HCT116 (cell line): Measurements from ENCODE around the gene CES5A. TPM values are rescaled to one million over a fixed set of nuclear protein-coding genes. Genes with fewer than 3 reads are reported as not detected.

Experiments used
- ATAC-seq: fragments of 200-7000 bp; cut with Tn5 transposase; 2 replicates; pipeline ENCODE4 v1.9.1; 2020; ENCODE audit warnings: mild to moderate bottlenecking, moderate library complexity
- BruUV-seq: library from RNA; stranded (reverse); fragments of 400-500 nt; replicated peaks from 2 replicates; lab custom pipeline; 2021; lab: Mats Ljungman, UMichigan
- CTCF ChIA-PET: fragments of 300-600 bp; sonication (Branson Sonifier 250); formaldehyde crosslinking; loops from one replicate; lab custom pipeline; 2021; ENCODE audit warnings: antibody characterized with exemption; lab: Charles Lee
- POLR2A ChIA-PET: fragments of 300-600, 350-600 bp; sonication (Branson Sonifier 250); formaldehyde crosslinking; loops from one replicate; lab custom pipeline; 2021; ENCODE audit warnings: antibody characterized with exemption; lab: Charles Lee
- RAD21 ChIA-PET, 2 experiments: fragments of 300-600 bp; sonication (Branson Sonifier 250); formaldehyde crosslinking; loops; one replicate each; lab custom pipeline; 2023; ENCODE audit warnings: low total read pairs in 2 of 2; ENCODE audit not compliant: uncharacterized antibody in 2 of 2, unreplicated experiment in 2 of 2, low non-redundant PET in 1 of 2; lab: Charles Lee
- DNase-seq: peaks from one replicate; pipeline ENCODE4 v3.0.0-alpha.2; 2010; ENCODE audit warnings: low read depth, low spot score
- H2AFZ ChIP-seq: fragments of 200-600 bp; shearing (Covaris generic), sonication (generic); 2 replicates; pipeline ENCODE4 v1.6.1; 2017; ENCODE audit warnings: low read depth, mixed run types, mixed read lengths, antibody characterized with exemption, low read length; ENCODE audit not compliant: poor library complexity, severe bottlenecking
- H3K27ac ChIP-seq: 2 replicates; pipeline ENCODE4 v1.5.1; 2012; ENCODE audit warnings: low read depth, low read length
- H3K27me3 ChIP-seq: fragments of 200-600 bp; sonication (generic); 2 replicates; pipeline ENCODE4 v1.6.1; 2016; ENCODE audit warnings: mixed run types, low read length, mixed read lengths; ENCODE audit not compliant: insufficient read depth
- H3K36me3 ChIP-seq, 2 experiments: fragments of 200-500 bp in 1 of 2; fragments of 200-600 bp in 1 of 2; sonication (Bioruptor generic) in 1 of 2; sonication (generic) in 1 of 2; 2 replicates each; pipeline versions ENCODE4 v1.5.1 to v1.6.1; 2014 to 2016; ENCODE audit warnings: low read length in 2 of 2, inconsistent platforms in 1 of 2, mixed read lengths in 1 of 2, mixed run types in 1 of 2; ENCODE audit not compliant: insufficient read depth in 2 of 2, control insufficient read depth in 1 of 2
- H3K4me1 ChIP-seq, 2 experiments: fragments of 200-600 bp in 1 of 2; sonication (generic) in 1 of 2; 2 replicates each; pipeline versions ENCODE4 v1.5.1 to v1.6.1; 2012 to 2017; ENCODE audit warnings: low read length in 2 of 2, inconsistent platforms in 1 of 2, mild to moderate bottlenecking in 1 of 2, mixed read lengths in 1 of 2, mixed run types in 1 of 2, moderate library complexity in 1 of 2; ENCODE audit not compliant: insufficient read depth in 2 of 2, control insufficient read depth in 1 of 2
- H3K4me2 ChIP-seq: fragments of 200-600 bp; sonication (generic); 2 replicates; pipeline ENCODE4 v1.6.1; 2017; ENCODE audit warnings: mixed run types, low read length, mixed read lengths
- H3K4me3 ChIP-seq, 2 experiments: fragments of 200-600 bp in 1 of 2; sonication (generic) in 1 of 2; replicated peaks in 1 of 2; 2 replicates each; pipeline ENCODE4 v1.5.1; 2011 to 2016; ENCODE audit warnings: low read length in 2 of 2, control low read depth in 1 of 2, low read depth in 1 of 2, mild to moderate bottlenecking in 1 of 2, mixed read lengths in 1 of 2, mixed run types in 1 of 2
- H3K79me2 ChIP-seq: fragments of 200-600 bp; sonication (generic); 2 replicates; pipeline ENCODE4 v1.6.1; 2017; ENCODE audit warnings: mild to moderate bottlenecking, mixed run types, low read length, moderate library complexity, mixed read lengths; ENCODE audit not compliant: insufficient read depth
- H3K9ac ChIP-seq: fragments of 200-600 bp; sonication (generic); 2 replicates; pipeline ENCODE4 v1.6.1; 2016; ENCODE audit warnings: low read length, mixed read lengths
- H3K9me2 ChIP-seq: fragments of 200-600 bp; sonication (generic), shearing (Covaris generic); 2 replicates; pipeline ENCODE4 v1.6.1; 2017; ENCODE audit warnings: mixed run types, mild to moderate bottlenecking, moderate library complexity; ENCODE audit not compliant: insufficient read depth
- H3K9me3 ChIP-seq, 2 experiments: fragments of 200-500 bp in 1 of 2; fragments of 200-600 bp in 1 of 2; sonication (Bioruptor generic) in 1 of 2; sonication (generic) in 1 of 2; 2 replicates each; pipeline ENCODE4 v1.6.1; 2014 to 2017; ENCODE audit warnings: low read length in 2 of 2, mixed read lengths in 2 of 2, inconsistent platforms in 1 of 2, low read depth in 1 of 2, mild to moderate bottlenecking in 1 of 2, mixed run types in 1 of 2, moderate library complexity in 1 of 2; ENCODE audit not compliant: control insufficient read depth in 1 of 2, insufficient read depth in 1 of 2
- H4K20me1 ChIP-seq: fragments of 200-600 bp; sonication (generic), shearing (Covaris generic); 2 replicates; pipeline ENCODE4 v1.6.1; 2017; ENCODE audit warnings: mixed run types, mild to moderate bottlenecking, moderate library complexity; ENCODE audit not compliant: insufficient read depth
- ATF3 ChIP-seq: IDR thresholded peaks from 2 replicates; pipeline ENCODE4 v1.6.1; 2012
- CBX3 ChIP-seq: IDR thresholded peaks from 2 replicates; pipeline ENCODE4 v1.6.1; 2012; ENCODE audit warnings: low read depth
- CEBPB ChIP-seq: IDR thresholded peaks from 2 replicates; pipeline ENCODE4 v1.6.1; 2012; ENCODE audit warnings: low read depth
- CTCF ChIP-seq, 3 experiments: fragments of 200-600 bp in 1 of 3; sonication (generic) in 1 of 3; IDR thresholded peaks in 2 of 3; conservative IDR thresholded peaks in 1 of 3; 2 replicates each; pipeline ENCODE4 v1.5.1; 2012 to 2017; ENCODE audit warnings: low read depth in 2 of 3, low read length in 2 of 3, antibody characterized with exemption in 1 of 3, borderline replicate concordance in 1 of 3, control low read depth in 1 of 3, mild to moderate bottlenecking in 1 of 3, mixed read lengths in 1 of 3, mixed run types in 1 of 3, moderate library complexity in 1 of 3; ENCODE audit not compliant: insufficient read depth in 1 of 3
- ELF1 ChIP-seq: IDR thresholded peaks from 2 replicates; pipeline ENCODE4 v1.6.1; 2012; ENCODE audit warnings: low read depth, borderline replicate concordance
- EZH2 ChIP-seq: fragments of 200-600 bp; sonication (generic); IDR thresholded peaks from 2 replicates; pipeline ENCODE4 v1.6.1; 2017; ENCODE audit warnings: antibody characterized with exemption, mixed run types
- EZH2phosphoT487 ChIP-seq: fragments of 200-600 bp; IDR thresholded peaks from 2 replicates; pipeline ENCODE4 v1.6.1; 2018; ENCODE audit warnings: antibody characterized with exemption, borderline replicate concordance
- FOSL1 ChIP-seq: IDR thresholded peaks from 2 replicates; pipeline ENCODE4 v1.6.1; 2012; ENCODE audit warnings: low read depth
- JUND ChIP-seq: IDR thresholded peaks from 2 replicates; pipeline ENCODE4 v1.6.1; 2012
- MAX ChIP-seq: IDR thresholded peaks from 2 replicates; pipeline ENCODE4 v1.6.1; 2012
- POLR2A ChIP-seq: IDR thresholded peaks from 2 replicates; pipeline ENCODE4 v1.7.0; 2011; ENCODE audit warnings: borderline replicate concordance; ENCODE audit not compliant: insufficient read depth, insufficient read length; ENCODE audit errors: extremely low read depth
- POLR2AphosphoS5 ChIP-seq: IDR thresholded peaks from 2 replicates; pipeline ENCODE4 v1.6.1; 2011; ENCODE audit warnings: mild to moderate bottlenecking, low read depth, low read length, moderate library complexity
- RAD21 ChIP-seq: IDR thresholded peaks from 2 replicates; pipeline ENCODE4 v1.6.1; 2012; ENCODE audit warnings: low read depth, mild to moderate bottlenecking
- REST ChIP-seq: IDR thresholded peaks from 2 replicates; pipeline ENCODE4 v1.6.1; 2012; ENCODE audit warnings: low read depth
- SRF ChIP-seq: IDR thresholded peaks from 2 replicates; pipeline ENCODE4 v1.6.1; 2012; ENCODE audit warnings: low read depth
- TCF7L2 ChIP-seq: IDR thresholded peaks from 2 replicates; pipeline ENCODE4 v1.7.0; 2011; ENCODE audit warnings: borderline replicate concordance, inconsistent platforms; ENCODE audit not compliant: insufficient read depth, insufficient read length; ENCODE audit errors: extremely low read depth
- YY1 ChIP-seq: IDR thresholded peaks from 2 replicates; pipeline ENCODE4 v1.6.1; 2011; ENCODE audit warnings: low read length, low read depth, moderate library complexity, mild to moderate bottlenecking; ENCODE audit not compliant: insufficient replicate concordance; ENCODE audit errors: extremely low read depth
- ZFX ChIP-seq: fragments of 450-650 bp; IDR thresholded peaks from 2 replicates; pipeline ENCODE4 v1.6.1; 2017
- ZNF274 ChIP-seq: fragments of 200-500 bp; sonication (Bioruptor generic); IDR thresholded peaks from 2 replicates; pipeline ENCODE4 v1.6.1; 2014; ENCODE audit warnings: mild to moderate bottlenecking, low read depth, low read length, inconsistent platforms
- intact Hi-C: fragments of 100-400 bp; cut with micrococcal nuclease; formaldehyde crosslinking; loops from 2 replicates; pipeline ENCODE4 v1.10.0; 2022
- total RNA-seq: library from RNA; stranded (reverse); gene quantifications from one replicate; pipeline ENCODE4 v1.2.1, GENCODE V29; 2021; ENCODE audit not compliant: unreplicated experiment
- TF ChIP-seq, protein P1 (sequence below): IDR thresholded peaks from 2 replicates; pipeline ENCODE4 v1.6.1; 2011; ENCODE audit warnings: mild to moderate bottlenecking, low read length, moderate library complexity; ENCODE audit not compliant: insufficient replicate concordance; ENCODE audit errors: extremely low read depth

The CES5A gene
- total RNA-seq, 1 experiment from 2014 or later, result not detected

- no peaks in the 10 kb centered on the region for H3K36me3 ChIP-seq
- ChIA-PET POLR2A (no interaction called here), RAD21 (no interaction called here), CTCF (no interaction called here)
- no TSS peak for BruUV-seq
- no peaks in the 10 kb centered on the region for H4K20me1 ChIP-seq
- H3K9me3 ChIP-seq, result no peaks in the 10 kb centered on the region
- H3K9me2 ChIP-seq, result no peaks in the 10 kb centered on the region
- H3K79me2 ChIP-seq, result no peaks in the 10 kb centered on the region
- peaks cover 69% of the 10 kb centered on the region for H3K27me3 ChIP-seq
- H3K4me2 ChIP-seq, result no peak overlapping the region
- DNase-seq (no peak), ATAC-seq (no peak)
- intact Hi-C loops, result no loop called here
- H3K4me1 ChIP-seq, result no peaks in the 10 kb centered on the region
- H3K9ac ChIP-seq, result no peak overlapping the region
- H3K4me3 ChIP-seq, result no peak overlapping the region
- H2AFZ ChIP-seq, result no peak overlapping the region
- H3K27ac ChIP-seq, result no peak overlapping the region
- TF ChIP-seq RAD21 (no peak), TCF7L2 (no peak), POLR2AphosphoS5 (no peak), ZNF274 (no peak), ZFX (no peak), SRF (no peak), JUND (no peak), REST (no peak), CTCF (IDR thresholded peaks at IDR 0.05 in 2 of 3, conservative IDR thresholded peaks at IDR 0.05 in 1 of 3; ENCODE audit: borderline replicate concordance in 1 of 3, insufficient read depth in 1 of 3, low read depth in 2 of 3, low read length in 2 of 3) (no peak), FOSL1 (no peak), ELF1 (no peak), YY1 (no peak), CBX3 (no peak), EZH2 (no peak), CEBPB (no peak), MAX (no peak), POLR2A (no peak), ATF3 (no peak), EZH2phosphoT487 (no peak)
- TF ChIP-seq, protein P1, sequence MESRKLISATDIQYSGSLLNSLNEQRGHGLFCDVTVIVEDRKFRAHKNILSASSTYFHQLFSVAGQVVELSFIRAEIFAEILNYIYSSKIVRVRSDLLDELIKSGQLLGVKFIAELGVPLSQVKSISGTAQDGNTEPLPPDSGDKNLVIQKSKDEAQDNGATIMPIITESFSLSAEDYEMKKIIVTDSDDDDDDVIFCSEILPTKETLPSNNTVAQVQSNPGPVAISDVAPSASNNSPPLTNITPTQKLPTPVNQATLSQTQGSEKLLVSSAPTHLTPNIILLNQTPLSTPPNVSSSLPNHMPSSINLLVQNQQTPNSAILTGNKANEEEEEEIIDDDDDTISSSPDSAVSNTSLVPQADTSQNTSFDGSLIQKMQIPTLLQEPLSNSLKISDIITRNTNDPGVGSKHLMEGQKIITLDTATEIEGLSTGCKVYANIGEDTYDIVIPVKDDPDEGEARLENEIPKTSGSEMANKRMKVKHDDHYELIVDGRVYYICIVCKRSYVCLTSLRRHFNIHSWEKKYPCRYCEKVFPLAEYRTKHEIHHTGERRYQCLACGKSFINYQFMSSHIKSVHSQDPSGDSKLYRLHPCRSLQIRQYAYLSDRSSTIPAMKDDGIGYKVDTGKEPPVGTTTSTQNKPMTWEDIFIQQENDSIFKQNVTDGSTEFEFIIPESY, result no peak
These were observed 59.9 kb downstream of the CES5A start for GRCh38 chr16:55815320-55815719.
